Heart left ventricle (tissue), 13 donors: Measurements from ENCODE around the gene LYRM7.

Experiments
- CTCF ChIP-seq, 12 donors: fragments of 200-600 bp; sonication (generic) in 4 of 12; IDR thresholded peaks; one replicate each; pipeline versions ENCODE4 v1.5.0 to v1.8.0; 2018 to 2022; ENCODE audit warnings: antibody characterized with exemption in 12 of 12, mild to moderate bottlenecking in 5 of 12
- POLR2A ChIP-seq, 2 donors: fragments of 450-650 bp; IDR thresholded peaks; one replicate each; pipeline ENCODE4 v1.6.1; 2017; ENCODE audit warnings: antibody characterized with exemption in 2 of 2, mild to moderate bottlenecking in 2 of 2, moderate library complexity in 2 of 2
- donor health status: ischemic (EF 13 %, LVEDD 7.1; RV severe dilation, severe dysfunction).
- donor health status: DM: no; HTN: yes; CAD: no.
- donor health status: DM: no; HTN: no; CAD: no.
- donor health status: ischemic (EF 25% LVEDD 6.9; RV normal size, moderate dysfunction).
- donor health status: ischemic (EF 25% LVEDD 5.7; RV mildly dilated, moderate dysfunction).
- donor health status: ischemic (EF 35%, LVEDD 5.7; RV mildly dilated, moderate dysfunction).
- donor health status: nonischemic (EF 11% LVEDD 7.7; RV severe dilation, severe dysfunction).
- donor health status: DM: yes; HTN: yes; CAD: no.
- donor health status: PGD.
- donor health status: ischemic (EF 29% LVEDD 5.4; RV normal size, mild dysfunction).
- donor health status: nonischemic (EF 23%, LVEDD 6.1; RV moderate dilation, normal function).

- TF ChIP-seq CTCF (IDR thresholded peaks at IDR 0.05) = no peak
- TF ChIP-seq POLR2A (IDR thresholded peaks at IDR 0.05) = no peak
These were observed 27.9 kb downstream of the LYRM7 start for GRCh38 chr5:131198625-131199024.
